K562 (cell line): ENCODE measurements around the gene PLAAT5. TPM values are rescaled to one million over a fixed set of nuclear protein-coding genes. Genes with fewer than 3 reads are reported as not detected.

Source experiments
- ARNT ChIP-seq, 2 experiments: fragments of 450-650 bp; IDR thresholded peaks; 2 replicates each; pipeline ENCODE4 v1.6.1; 2016; ENCODE audit warnings: mild to moderate bottlenecking in 1 of 2
- BDP1 ChIP-seq: IDR thresholded peaks from 3 replicates; pipeline ENCODE4 v1.6.1; 2011; ENCODE audit not compliant: insufficient read length, insufficient read depth
- CBX3 ChIP-seq, 2 experiments: IDR thresholded peaks; 1 replicate in 1 of 2; 2 replicates in 1 of 2; pipeline ENCODE4 v1.6.1; 2012; ENCODE audit warnings: inconsistent platforms in 2 of 2, low read length in 2 of 2, borderline replicate concordance in 1 of 2, control low read depth in 1 of 2
- FOXP1 ChIP-seq: sonication (generic); formaldehyde crosslinking; IDR thresholded peaks from 2 replicates; pipeline ENCODE4 v1.8.0; 2022; ENCODE audit warnings: mild to moderate bottlenecking, missing genetic modification reagents
- ILF3 ChIP-seq: fragments of 450-650 bp; IDR thresholded peaks from 2 replicates; pipeline ENCODE4 v1.6.1; 2018; ENCODE audit warnings: antibody characterized with exemption, mild to moderate bottlenecking, moderate library complexity, borderline replicate concordance
- MIER1 ChIP-seq: fragments of 450-650 bp; IDR thresholded peaks from 2 replicates; pipeline ENCODE4 v1.6.1; 2016; ENCODE audit warnings: antibody characterized with exemption, mild to moderate bottlenecking, low read depth
- POLR3G ChIP-seq: IDR thresholded peaks from 2 replicates; pipeline ENCODE4 v1.6.1; 2011; ENCODE audit not compliant: insufficient read length, insufficient replicate concordance; ENCODE audit errors: extremely low read depth
- TAF7 ChIP-seq: fragments of 450-650 bp; IDR thresholded peaks from 2 replicates; pipeline ENCODE4 v1.6.1; 2016; ENCODE audit warnings: missing genetic modification characterization, missing compliant biosample characterization
- TBL1XR1 ChIP-seq, 2 experiments: IDR thresholded peaks; 2 replicates each; pipeline ENCODE4 v1.6.1; 2012; ENCODE audit warnings: improper control_type of control experiment in 2 of 2, low read length in 2 of 2, mild to moderate bottlenecking in 1 of 2
- TEAD2 ChIP-seq: fragments of 450-650 bp; IDR thresholded peaks from 2 replicates; pipeline ENCODE4 v1.6.1; 2016; ENCODE audit warnings: missing genetic modification characterization, control low read depth, missing compliant biosample characterization
- TEAD4 ChIP-seq, 2 experiments: sonication (generic) in 1 of 2; formaldehyde crosslinking in 1 of 2; IDR thresholded peaks; 2 replicates each; pipeline versions ENCODE4 v1.6.1 to v1.8.0; 2012 to 2022; ENCODE audit warnings: borderline replicate concordance in 1 of 2, inconsistent platforms in 1 of 2, low read length in 1 of 2, mild to moderate bottlenecking in 1 of 2, missing genetic modification reagents in 1 of 2
- ZBTB17 ChIP-seq: fragments of 450-650 bp; formaldehyde crosslinking; IDR thresholded peaks from 2 replicates; pipeline ENCODE4 v1.4.0; 2020; ENCODE audit warnings: mild to moderate bottlenecking
- ZC3H8 ChIP-seq: fragments of 450-650 bp; IDR thresholded peaks from 2 replicates; pipeline ENCODE4 v1.6.1; 2017
- ZKSCAN1 ChIP-seq: fragments of 150-350 bp; IDR thresholded peaks from 2 replicates; pipeline ENCODE4 v1.6.1; 2016; ENCODE audit warnings: low read depth, low read length
- ZKSCAN8 ChIP-seq: fragments of 200-800 bp; sonication (Bioruptor generic); IDR thresholded peaks from 2 replicates; pipeline ENCODE4 v1.6.1; 2016; ENCODE audit warnings: missing genetic modification characterization, missing compliant biosample characterization
- ZNF212 ChIP-seq: fragments of 450-650 bp; formaldehyde crosslinking; IDR thresholded peaks from 2 replicates; pipeline ENCODE4 v1.4.0; 2020; ENCODE audit warnings: mild to moderate bottlenecking
- ZNF263 ChIP-seq: sonication (generic); formaldehyde crosslinking; IDR thresholded peaks from 2 replicates; pipeline ENCODE4 v1.8.0; 2022; ENCODE audit warnings: mild to moderate bottlenecking, missing genetic modification reagents, borderline replicate concordance
- ZNF3 ChIP-seq: fragments of 250-450 bp; sonication (Bioruptor Pico); IDR thresholded peaks from 2 replicates; pipeline ENCODE4 v1.5.0; 2021; ENCODE audit warnings: mild to moderate bottlenecking, moderate library complexity
- polyA plus RNA-seq, 8 experiments: library from polyadenylated mRNA; depleted of rRNA in 4 of 8; stranded (reverse) in 5 of 8; unstranded in 3 of 8; fragments of >200 nt; fragmentation: Nextera tagmentation in 2 of 8; fragmentation: Illumina TruSeq in 1 of 8; extraction: Ambion mirVana in 2 of 8; extraction: Trizol in 1 of 8; gene quantifications; 2 replicates each; pipeline versions ENCODE4 v1.2.1 to v1.2.3, GENCODE V29; 2011 to 2014; ENCODE audit warnings: inconsistent platforms in 1 of 8, missing spikeins in 1 of 8
- total RNA-seq, 7 experiments: library from RNA; depleted of rRNA in 6 of 7; stranded (reverse); fragments of >200 nt in 6 of 7; fragmentation: Illumina TruSeq in 2 of 7; extraction: Trizol in 2 of 7; gene quantifications; 2 replicates each; pipeline versions ENCODE4 v1.2.1 to v1.2.3, GENCODE V29; 2011 to 2021; ENCODE audit warnings: low replicate concordance in 1 of 7
- TF ChIP-seq, protein P1 (sequence below): fragments of 450-650 bp; formaldehyde crosslinking; IDR thresholded peaks from 2 replicates; pipeline ENCODE4 v1.4.0; 2020; ENCODE audit warnings: mild to moderate bottlenecking
- TF ChIP-seq, protein P2 (sequence below): fragments of 250-450 bp; sonication (Bioruptor Pico); IDR thresholded peaks from 2 replicates; pipeline ENCODE4 v1.9.0; 2021; ENCODE audit warnings: mild to moderate bottlenecking, inconsistent platforms
- TF ChIP-seq, protein P3 (sequence below): sonication (generic); formaldehyde crosslinking; IDR thresholded peaks from 2 replicates; pipeline ENCODE4 v1.8.0; 2022; ENCODE audit warnings: mild to moderate bottlenecking, missing genetic modification reagents
- TF ChIP-seq, protein P4 (sequence below), 2 experiments: IDR thresholded peaks; 2 replicates each; pipeline ENCODE4 v1.6.1; 2011; ENCODE audit warnings: borderline replicate concordance in 1 of 2, control low read depth in 1 of 2, low read depth in 1 of 2, low read length in 1 of 2, mild to moderate bottlenecking in 1 of 2, mixed read lengths in 1 of 2, moderate library complexity in 1 of 2; ENCODE audit not compliant: insufficient read depth in 1 of 2, insufficient read length in 1 of 2, poor library complexity in 1 of 2, severe bottlenecking in 1 of 2; ENCODE audit errors: extremely low read depth in 1 of 2
- TF ChIP-seq, protein P5 (sequence below): fragments of 250-450 bp; sonication (Bioruptor Pico); IDR thresholded peaks from 2 replicates; pipeline ENCODE4 v1.8.0; 2021; ENCODE audit warnings: moderate library complexity, mild to moderate bottlenecking, inconsistent platforms
- TF ChIP-seq, protein P6 (sequence below): fragments of 450-650 bp; conservative IDR thresholded peaks from 2 replicates; pipeline ENCODE4 v1.6.1; 2016; ENCODE audit warnings: missing genetic modification characterization, low read depth, mild to moderate bottlenecking, missing compliant biosample characterization, moderate library complexity

The PLAAT5 gene
- total and polyA plus RNA-seq, 9 of the 15 experiments (the other 6 are each of a cell fraction or from before 2014, with no cell fraction given): not detected

DNA sequence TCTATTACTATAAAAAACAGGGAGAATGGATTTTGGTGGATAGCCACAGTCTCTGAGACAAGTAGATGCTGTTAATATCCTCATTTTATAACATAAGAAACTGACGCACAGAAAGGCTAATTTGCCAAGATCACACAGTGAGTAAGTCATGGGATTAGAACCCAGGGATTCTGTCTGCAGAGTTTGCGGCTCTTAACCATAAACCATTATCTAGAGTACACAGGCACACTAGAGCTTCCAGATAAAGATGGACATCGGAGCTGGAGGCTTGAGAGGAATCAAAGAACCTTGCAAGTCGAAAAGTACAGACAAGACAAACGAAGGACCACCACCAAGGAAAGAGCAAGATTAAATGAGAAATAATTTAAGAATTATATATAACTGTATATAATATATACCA lies 26.2 kb upstream of the PLAAT5 start (continued):
- TF ChIP-seq, protein P1, sequence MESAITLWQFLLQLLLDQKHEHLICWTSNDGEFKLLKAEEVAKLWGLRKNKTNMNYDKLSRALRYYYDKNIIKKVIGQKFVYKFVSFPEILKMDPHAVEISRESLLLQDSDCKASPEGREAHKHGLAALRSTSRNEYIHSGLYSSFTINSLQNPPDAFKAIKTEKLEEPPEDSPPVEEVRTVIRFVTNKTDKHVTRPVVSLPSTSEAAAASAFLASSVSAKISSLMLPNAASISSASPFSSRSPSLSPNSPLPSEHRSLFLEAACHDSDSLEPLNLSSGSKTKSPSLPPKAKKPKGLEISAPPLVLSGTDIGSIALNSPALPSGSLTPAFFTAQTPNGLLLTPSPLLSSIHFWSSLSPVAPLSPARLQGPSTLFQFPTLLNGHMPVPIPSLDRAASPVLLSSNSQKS (CRISPR knock-in tag): no peak
- peak; percentile 96 for TF ChIP-seq TEAD4 (IDR thresholded peaks at IDR 0.05; ENCODE audit: low read length)
- no peak for TF ChIP-seq TEAD4 (CRISPR knock-in tag; IDR thresholded peaks at IDR 0.05; ENCODE audit: borderline replicate concordance)
- TF ChIP-seq, protein P2, sequence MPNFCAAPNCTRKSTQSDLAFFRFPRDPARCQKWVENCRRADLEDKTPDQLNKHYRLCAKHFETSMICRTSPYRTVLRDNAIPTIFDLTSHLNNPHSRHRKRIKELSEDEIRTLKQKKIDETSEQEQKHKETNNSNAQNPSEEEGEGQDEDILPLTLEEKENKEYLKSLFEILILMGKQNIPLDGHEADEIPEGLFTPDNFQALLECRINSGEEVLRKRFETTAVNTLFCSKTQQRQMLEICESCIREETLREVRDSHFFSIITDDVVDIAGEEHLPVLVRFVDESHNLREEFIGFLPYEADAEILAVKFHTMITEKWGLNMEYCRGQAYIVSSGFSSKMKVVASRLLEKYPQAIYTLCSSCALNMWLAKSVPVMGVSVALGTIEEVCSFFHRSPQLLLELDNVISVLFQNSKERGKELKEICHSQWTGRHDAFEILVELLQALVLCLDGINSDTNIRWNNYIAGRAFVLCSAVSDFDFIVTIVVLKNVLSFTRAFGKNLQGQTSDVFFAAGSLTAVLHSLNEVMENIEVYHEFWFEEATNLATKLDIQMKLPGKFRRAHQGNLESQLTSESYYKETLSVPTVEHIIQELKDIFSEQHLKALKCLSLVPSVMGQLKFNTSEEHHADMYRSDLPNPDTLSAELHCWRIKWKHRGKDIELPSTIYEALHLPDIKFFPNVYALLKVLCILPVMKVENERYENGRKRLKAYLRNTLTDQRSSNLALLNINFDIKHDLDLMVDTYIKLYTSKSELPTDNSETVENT (CRISPR knock-in tag): no peak
- TF ChIP-seq POLR3G: no peak
- TF ChIP-seq TAF7: no peak
- TF ChIP-seq ZC3H8: no peak
- TF ChIP-seq ZNF263 (CRISPR knock-in tag): no peak
- TF ChIP-seq FOXP1 (CRISPR knock-in tag): no peak
- TF ChIP-seq TEAD2: no peak
- TF ChIP-seq CBX3 (IDR thresholded peaks at IDR 0.05; ENCODE audit: borderline replicate concordance in 1 of 2, low read length in 2 of 2): peak in 1 of 2 experiments; percentile 83; a peak in 2 of 3 replicates
- TF ChIP-seq, protein P3, sequence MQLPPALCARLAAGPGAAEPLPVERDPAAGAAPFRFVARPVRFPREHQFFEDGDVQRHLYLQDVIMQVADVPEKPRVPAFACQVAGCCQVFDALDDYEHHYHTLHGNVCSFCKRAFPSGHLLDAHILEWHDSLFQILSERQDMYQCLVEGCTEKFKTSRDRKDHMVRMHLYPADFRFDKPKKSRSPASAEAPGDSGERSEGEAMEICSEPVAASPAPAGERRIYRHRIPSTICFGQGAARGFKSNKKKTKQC (CRISPR knock-in tag): no peak
- no peak for TF ChIP-seq ZBTB17 (CRISPR knock-in tag)
- no peak for TF ChIP-seq ZKSCAN8 (CRISPR knock-in tag)
- TF ChIP-seq, protein P4, sequence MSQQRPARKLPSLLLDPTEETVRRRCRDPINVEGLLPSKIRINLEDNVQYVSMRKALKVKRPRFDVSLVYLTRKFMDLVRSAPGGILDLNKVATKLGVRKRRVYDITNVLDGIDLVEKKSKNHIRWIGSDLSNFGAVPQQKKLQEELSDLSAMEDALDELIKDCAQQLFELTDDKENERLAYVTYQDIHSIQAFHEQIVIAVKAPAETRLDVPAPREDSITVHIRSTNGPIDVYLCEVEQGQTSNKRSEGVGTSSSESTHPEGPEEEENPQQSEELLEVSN (IDR thresholded peaks at IDR 0.05; ENCODE audit: borderline replicate concordance in 1 of 2, extremely low read depth in 1 of 2, insufficient read depth in 1 of 2, insufficient read length in 1 of 2, low read depth in 1 of 2, low read length in 1 of 2, poor library complexity in 1 of 2, severe bottlenecking in 1 of 2): no peak
- TF ChIP-seq, protein P5, sequence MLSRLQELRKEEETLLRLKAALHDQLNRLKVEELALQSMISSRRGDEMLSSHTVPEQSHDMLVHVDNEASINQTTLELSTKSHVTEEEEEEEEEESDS: no peak
- no peak for TF ChIP-seq BDP1
- TF ChIP-seq, protein P6, sequence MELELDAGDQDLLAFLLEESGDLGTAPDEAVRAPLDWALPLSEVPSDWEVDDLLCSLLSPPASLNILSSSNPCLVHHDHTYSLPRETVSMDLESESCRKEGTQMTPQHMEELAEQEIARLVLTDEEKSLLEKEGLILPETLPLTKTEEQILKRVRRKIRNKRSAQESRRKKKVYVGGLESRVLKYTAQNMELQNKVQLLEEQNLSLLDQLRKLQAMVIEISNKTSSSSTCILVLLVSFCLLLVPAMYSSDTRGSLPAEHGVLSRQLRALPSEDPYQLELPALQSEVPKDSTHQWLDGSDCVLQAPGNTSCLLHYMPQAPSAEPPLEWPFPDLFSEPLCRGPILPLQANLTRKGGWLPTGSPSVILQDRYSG (tag): no peak
- no peak for TF ChIP-seq ZNF212 (CRISPR knock-in tag)
- TF ChIP-seq TBL1XR1 (IDR thresholded peaks at IDR 0.05; ENCODE audit: low read length in 2 of 2): peak in 1 of 2 experiments; percentile 81; a peak in 1 of 4 replicates
- TF ChIP-seq ARNT (IDR thresholded peaks at IDR 0.05): peak in 1 of 2 experiments; percentile 89; a peak in 2 of 4 replicates
- no peak for TF ChIP-seq ZKSCAN1
- no peak for TF ChIP-seq ILF3
- TF ChIP-seq MIER1: no peak
- no peak for TF ChIP-seq ZNF3 (CRISPR knock-in tag)
